Endodermal cell (in vitro differentiated cells): ENCODE data around the gene NSMCE4A. TPM values are rescaled to one million over a fixed set of nuclear protein-coding genes. Genes with fewer than 3 reads are reported as not detected.

Experiments
- DNase-seq: peaks from one replicate; pipeline ENCODE4 v3.0.0-alpha.2; 2017
- H3K27ac ChIP-seq: 2 replicates; pipeline ENCODE4 v1.5.1; 2013; ENCODE audit warnings: mild to moderate bottlenecking, low read depth, low read length, moderate library complexity
- H3K27me3 ChIP-seq: 2 replicates; pipeline ENCODE4 v1.6.1; 2013; ENCODE audit warnings: mild to moderate bottlenecking, low read length, moderate library complexity; ENCODE audit not compliant: insufficient read depth, control insufficient read depth, poor library complexity, severe bottlenecking
- H3K36me3 ChIP-seq: 2 replicates; pipeline ENCODE4 v1.7.0; 2013; ENCODE audit warnings: mild to moderate bottlenecking, low read length, moderate library complexity; ENCODE audit not compliant: control insufficient read depth, insufficient read depth
- H3K4me1 ChIP-seq: one replicate; pipeline ENCODE4 v1.7.0; 2013; ENCODE audit warnings: low read length; ENCODE audit not compliant: control insufficient read depth, insufficient read depth
- H3K4me3 ChIP-seq: 2 replicates; pipeline ENCODE4 v1.5.1; 2013; ENCODE audit warnings: mild to moderate bottlenecking, low read length, moderate library complexity
- H3K9ac ChIP-seq: 2 replicates; pipeline ENCODE4 v1.6.1; 2013; ENCODE audit warnings: mild to moderate bottlenecking, low read length, moderate library complexity; ENCODE audit not compliant: poor library complexity, severe bottlenecking; ENCODE audit errors: extremely low read depth
- H3K9me3 ChIP-seq: 2 replicates; pipeline ENCODE4 v1.6.1; 2013; ENCODE audit warnings: mild to moderate bottlenecking, low read length, moderate library complexity; ENCODE audit not compliant: control insufficient read depth
- H3K27ac Mint-ChIP-seq: 2 replicates; pipeline ENCODE4 v1.8.0; 2020; ENCODE audit warnings: mixed read lengths
- H3K27me3 Mint-ChIP-seq: 2 replicates; pipeline ENCODE4 v1.8.0; 2021; ENCODE audit warnings: mild to moderate bottlenecking, mixed read lengths; ENCODE audit not compliant: insufficient read depth
- H3K36me3 Mint-ChIP-seq: 2 replicates; pipeline ENCODE4 v1.8.0; 2020; ENCODE audit warnings: low read depth, mixed read lengths
- H3K4me1 Mint-ChIP-seq: 2 replicates; pipeline ENCODE4 v1.8.0; 2020; ENCODE audit warnings: mixed read lengths
- H3K4me3 Mint-ChIP-seq: 2 replicates; pipeline ENCODE4 v1.8.0; 2020; ENCODE audit warnings: mild to moderate bottlenecking, moderate library complexity, mixed read lengths
- H3K9me3 Mint-ChIP-seq: 2 replicates; pipeline ENCODE4 v1.8.0; 2020; ENCODE audit warnings: mild to moderate bottlenecking, mixed read lengths
- CTCF ChIP-seq: fragments of 200-600 bp; sonication (generic); conservative IDR thresholded peaks from 2 replicates; pipeline ENCODE4 v1.5.0; 2021; ENCODE audit warnings: antibody characterized with exemption, mild to moderate bottlenecking
- WGBS, 2 experiments: methylation state at CpG; one replicate each; pipeline versions ENCODE4 v1.1.5 to v1.1.7; 2013; ENCODE audit warnings: missing lambda C conversion rate in 2 of 2, mixed read lengths in 1 of 2; ENCODE audit not compliant: insufficient coverage in 1 of 2, insufficient read length in 1 of 2; 5-methylcytosine and 5-hydroxymethylcytosine counted together
- total RNA-seq, 2 donors: library from RNA; stranded (reverse); fragmentation: NEBNext Ultra II Directional in 1 of 2; extraction: Animal tissue kit (Norgen Biotek cat#: 25700) in 1 of 2; gene quantifications; 2 replicates in 1 of 2; 3 replicates in 1 of 2; pipeline ENCODE4 v1.2.1, GENCODE V29; 2021

Gene NSMCE4A
- total RNA-seq, 2 donors from 2014 or later, result 55.3 to 69.7 TPM

GRCh38 chr10:122014652-122015248 is 39.7 kb upstream of the NSMCE4A start:
- no peak overlapping the region for H3K9ac ChIP-seq
- H3K36me3 Mint-ChIP-seq, result no peaks in the 10 kb centered on the region
- 75 to 98% methylated on average over 2 to 3 of the region's 3 CpGs for WGBS, 2 experiments
- no peak overlapping the region for H3K27ac Mint-ChIP-seq
- no peak for TF ChIP-seq CTCF
- H3K4me1 Mint-ChIP-seq, result peaks cover 37% of the 10 kb centered on the region
- H3K27me3 ChIP-seq, result no peaks in the 10 kb centered on the region
- H3K27me3 Mint-ChIP-seq, result peaks cover 7% of the 10 kb centered on the region
- H3K9me3 ChIP-seq, result peaks cover 6% of the 10 kb centered on the region
- no peak overlapping the region for H3K4me3 Mint-ChIP-seq
- no peak overlapping the region for H3K4me3 ChIP-seq
- H3K4me1 ChIP-seq, result peaks cover 7% of the 10 kb centered on the region
- no peak overlapping the region for H3K27ac ChIP-seq
- H3K9me3 Mint-ChIP-seq, result peaks cover 5% of the 10 kb centered on the region
- no peaks in the 10 kb centered on the region for H3K36me3 ChIP-seq
- no peak for DNase-seq

- no peak overlapping the region for H3K27ac ChIP-seq
- no peaks in the 10 kb centered on the region for H3K36me3 Mint-ChIP-seq
- peaks cover 5% of the 10 kb centered on the region for H3K9me3 Mint-ChIP-seq
Observed at GRCh38 chr10:122013311-122013780, 38.3 kb upstream of the NSMCE4A start.

GRCh38 chr10:122012731-122013130 is 37.7 kb upstream of the NSMCE4A start:
- H3K36me3 ChIP-seq, result no peaks in the 10 kb centered on the region
- peak overlapping the region; percentile 35 for H3K27ac Mint-ChIP-seq
- H3K4me3 Mint-ChIP-seq, result no peak overlapping the region
- DNase-seq, result no peak
- no peaks in the 10 kb centered on the region for H3K27me3 ChIP-seq
- no peaks in the 10 kb centered on the region for H3K4me1 ChIP-seq
- peaks cover 5% of the 10 kb centered on the region for H3K9me3 Mint-ChIP-seq
- no peak overlapping the region for H3K4me3 ChIP-seq
- H3K27me3 Mint-ChIP-seq, result peaks cover 7% of the 10 kb centered on the region
- no peak for TF ChIP-seq CTCF
- WGBS, 2 experiments, result 93 to 95% methylated on average over 5 of the region's 5 CpGs
- peaks cover 19% of the 10 kb centered on the region for H3K4me1 Mint-ChIP-seq
- H3K9me3 ChIP-seq, result peaks cover 6% of the 10 kb centered on the region
- H3K9ac ChIP-seq, result no peak overlapping the region
- no peaks in the 10 kb centered on the region for H3K36me3 Mint-ChIP-seq
- H3K27ac ChIP-seq, result no peak overlapping the region

More at GRCh38 chr10:122013311-122013780, 38.3 kb upstream of the NSMCE4A start:
- TF ChIP-seq CTCF, result no peak
- no peaks in the 10 kb centered on the region for H3K4me1 ChIP-seq
- no peaks in the 10 kb centered on the region for H3K36me3 ChIP-seq
- peak overlapping the region; percentile 35 for H3K27ac Mint-ChIP-seq
- DNase-seq, result no peak
- H3K4me3 ChIP-seq, result no peak overlapping the region
- no peak overlapping the region for H3K9ac ChIP-seq
- peaks cover 7% of the 10 kb centered on the region for H3K27me3 Mint-ChIP-seq
- no peaks in the 10 kb centered on the region for H3K27me3 ChIP-seq
- 88% methylated on average over 4 to 8 of the region's 8 CpGs for WGBS, 2 experiments
- H3K4me1 Mint-ChIP-seq, result peaks cover 23% of the 10 kb centered on the region
- no peak overlapping the region for H3K4me3 Mint-ChIP-seq
- peaks cover 6% of the 10 kb centered on the region for H3K9me3 ChIP-seq
